NCI-H146 treated with DMSO at 0.1 percent for 48 hours (cell line): ENCODE measurements around the gene KEL.

Experiments used
- DNase-seq: peaks from one replicate; lab custom pipeline; 2025; ENCODE audit not compliant: unreplicated experiment; lab: John Stamatoyannopoulos, UW

The KEL gene

DNA sequence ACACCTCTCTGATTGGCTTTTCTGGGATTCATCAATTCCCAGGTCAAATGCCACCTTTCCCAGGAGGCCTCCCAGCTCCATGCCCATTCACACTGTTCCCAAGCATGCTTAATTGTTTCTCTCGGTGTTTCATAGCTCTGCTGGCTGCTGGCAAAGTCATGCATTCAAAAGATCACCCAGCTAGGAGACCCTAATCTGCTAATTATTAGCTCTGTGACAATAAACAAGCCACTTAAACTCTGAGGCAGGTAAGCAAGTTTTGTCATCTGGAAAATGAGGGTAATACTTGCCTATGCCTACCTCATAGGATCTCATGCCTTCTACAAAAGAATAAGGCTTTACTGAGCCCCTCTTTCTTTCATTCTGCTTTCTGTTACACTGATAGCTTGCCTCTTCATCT, 828 bp upstream of the KEL start:
- no peak for DNase-seq

DNA sequence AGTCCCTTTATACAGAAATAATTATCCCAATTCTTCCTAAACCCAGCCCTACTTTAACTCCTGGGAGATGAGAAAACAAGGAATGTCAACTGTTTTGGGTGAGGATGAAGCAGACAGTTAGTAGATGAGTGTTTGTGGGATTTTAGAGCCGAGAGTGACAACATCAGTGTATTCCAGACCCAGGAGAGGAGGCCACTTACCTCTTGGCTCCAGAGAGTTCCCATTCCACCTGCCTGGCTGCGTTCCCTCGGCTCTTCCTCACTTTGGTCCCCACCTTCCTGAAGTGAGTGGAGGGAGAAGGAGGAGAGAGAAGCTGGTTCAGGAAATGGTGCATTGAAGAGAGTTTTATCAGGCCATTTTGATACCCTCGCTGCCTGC, 579 bp downstream of the KEL start:
- DNase-seq, result no peak

DNA sequence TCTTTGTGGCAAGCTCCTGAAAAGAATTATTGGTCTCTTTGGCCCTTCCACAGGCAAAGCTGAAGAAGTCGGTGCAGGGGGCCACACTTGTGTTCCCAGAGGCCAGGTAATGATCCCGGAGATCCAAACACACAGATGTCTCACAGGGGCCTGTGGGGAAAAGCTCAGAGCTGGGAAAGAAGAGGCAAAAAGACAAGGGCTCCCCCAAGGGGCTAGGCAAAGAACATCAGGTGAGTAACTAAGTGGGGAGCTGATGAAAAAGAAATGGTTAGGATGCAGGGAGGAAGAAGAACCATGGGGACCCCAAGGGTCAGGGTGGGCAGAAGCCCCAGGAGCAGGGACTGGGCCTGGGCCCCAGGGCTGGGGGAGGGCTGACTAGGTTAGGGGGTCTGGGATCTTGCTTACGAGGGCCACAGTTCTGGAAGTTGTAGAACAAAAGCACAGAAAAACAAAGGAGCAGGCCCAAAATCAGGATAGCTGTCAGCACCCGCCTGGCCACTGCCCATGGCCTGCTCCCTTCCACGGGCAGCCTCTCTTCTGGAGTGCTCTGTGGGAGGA, 1.1 kb downstream of the KEL start:
- DNase-seq, result no peak

DNA sequence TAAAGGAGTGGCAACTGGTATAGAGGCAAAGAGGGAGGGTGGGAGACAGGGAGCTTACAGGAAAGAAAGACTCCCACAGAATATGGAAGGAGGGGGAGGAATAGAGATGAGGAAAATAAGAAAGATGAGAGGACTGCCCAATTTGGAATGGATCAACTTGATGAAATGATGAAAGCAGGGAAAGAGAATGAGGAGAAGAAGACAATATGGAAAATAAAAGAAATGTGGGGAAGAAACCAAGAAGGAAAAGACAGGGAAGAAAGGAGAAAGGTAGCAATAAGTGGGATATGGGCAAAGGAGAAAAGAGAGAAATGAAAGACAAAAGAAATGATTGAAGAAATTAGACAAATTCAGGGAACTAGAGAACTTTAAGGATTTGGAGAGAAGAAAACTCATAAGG, 3.0 kb downstream of the KEL start:
- no peak for DNase-seq

DNA sequence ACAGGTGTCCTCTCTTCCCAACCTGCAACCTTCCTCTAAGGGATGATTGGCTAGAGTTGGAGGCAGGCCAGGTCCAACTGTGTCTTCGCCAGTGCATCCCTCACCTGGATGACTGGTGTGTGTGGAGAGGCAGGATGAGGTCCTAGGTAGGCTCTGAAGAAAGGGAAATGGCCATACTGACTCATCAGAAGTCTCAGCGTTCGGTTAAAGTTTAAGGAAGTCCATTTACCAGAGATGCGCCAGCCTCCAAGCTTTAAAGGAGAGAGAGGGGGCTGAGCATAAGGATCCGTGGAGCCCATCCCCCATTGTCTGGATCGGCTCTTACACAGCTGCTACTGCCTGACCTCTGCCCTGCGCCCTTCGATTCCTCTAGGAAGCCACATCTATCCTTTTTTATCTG, 4.4 kb downstream of the KEL start:
- DNase-seq, result no peak

DNA sequence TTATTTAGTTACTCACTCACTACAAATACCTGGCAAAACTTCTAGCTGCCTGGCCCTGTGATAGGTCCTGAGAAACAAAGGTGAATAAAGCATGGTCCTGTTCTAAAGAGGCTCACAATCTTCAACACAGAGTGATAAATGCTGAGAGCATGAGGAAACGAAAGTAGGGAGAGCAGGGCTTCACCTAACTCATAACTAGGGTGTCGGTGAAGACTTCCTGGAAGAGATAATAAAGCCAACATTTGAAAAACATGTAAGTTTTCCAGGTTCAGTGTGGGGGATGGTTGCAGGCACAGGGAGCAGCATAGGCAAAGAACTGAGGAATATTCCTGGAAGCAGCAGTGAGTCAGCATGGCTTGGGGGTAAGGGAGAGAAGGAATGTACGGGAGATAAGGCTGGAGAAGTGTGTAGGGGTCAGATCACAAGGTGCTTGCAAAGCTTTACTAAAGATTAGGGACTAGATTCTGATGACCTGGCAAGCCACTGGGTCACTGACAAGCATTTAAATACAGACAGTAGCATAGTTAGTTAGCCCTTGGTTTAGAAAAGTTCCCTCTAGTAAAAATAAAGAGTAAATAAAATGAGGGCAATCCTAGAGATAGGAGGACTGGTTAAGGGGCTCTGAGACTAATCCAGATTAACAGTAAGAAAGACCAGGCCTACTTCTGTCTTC, 5.1 kb downstream of the KEL start:
- DNase-seq, result no peak

DNA sequence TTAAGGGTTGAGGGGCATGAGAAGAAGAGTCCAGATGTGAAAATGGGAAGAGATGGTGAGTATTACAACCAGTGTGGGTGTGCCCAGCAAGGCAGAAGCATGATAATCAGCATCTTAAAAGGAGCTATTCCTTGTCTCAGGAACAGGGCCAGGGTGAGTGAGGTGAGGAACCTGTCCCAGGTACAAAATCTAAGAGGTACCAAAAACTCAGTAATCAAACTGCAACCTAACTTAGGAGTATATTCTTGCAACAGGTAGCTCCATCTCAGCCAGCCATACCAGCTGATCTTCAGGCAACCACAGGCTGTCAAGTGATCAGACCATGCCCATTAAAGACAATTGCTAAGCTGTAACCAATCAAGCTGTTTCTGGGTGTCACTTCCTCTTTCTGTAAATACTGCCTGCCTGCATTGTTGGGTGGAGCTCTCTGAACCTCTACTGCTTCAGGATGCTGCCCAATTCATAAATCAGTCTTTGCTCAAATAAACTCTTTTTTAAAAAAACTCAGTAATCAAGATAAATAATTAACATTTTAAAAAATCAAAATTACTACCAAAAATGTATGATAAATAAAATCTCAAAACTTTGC, 7.4 kb downstream of the KEL start:
- no peak for DNase-seq

DNA sequence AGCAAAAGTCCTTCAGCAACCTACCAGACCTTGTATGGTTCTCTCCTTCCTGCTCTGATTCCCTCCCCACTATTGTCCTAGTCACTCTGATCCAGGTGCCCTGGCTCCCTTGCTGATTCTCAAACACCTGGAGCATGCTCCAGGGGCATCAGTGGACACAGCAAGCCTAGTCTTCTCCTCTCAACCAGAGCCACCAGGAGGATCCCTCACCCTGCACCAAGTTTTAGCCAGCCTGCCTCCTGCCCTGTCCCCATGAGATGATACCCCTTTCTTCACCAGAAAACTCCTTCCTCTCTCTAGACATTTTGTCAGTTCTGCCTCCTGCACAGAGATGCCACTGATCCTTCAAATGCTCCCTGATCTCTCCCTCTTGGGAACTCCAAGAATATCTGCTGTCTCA, 11.9 kb downstream of the KEL start:
- DNase-seq, result no peak

DNA sequence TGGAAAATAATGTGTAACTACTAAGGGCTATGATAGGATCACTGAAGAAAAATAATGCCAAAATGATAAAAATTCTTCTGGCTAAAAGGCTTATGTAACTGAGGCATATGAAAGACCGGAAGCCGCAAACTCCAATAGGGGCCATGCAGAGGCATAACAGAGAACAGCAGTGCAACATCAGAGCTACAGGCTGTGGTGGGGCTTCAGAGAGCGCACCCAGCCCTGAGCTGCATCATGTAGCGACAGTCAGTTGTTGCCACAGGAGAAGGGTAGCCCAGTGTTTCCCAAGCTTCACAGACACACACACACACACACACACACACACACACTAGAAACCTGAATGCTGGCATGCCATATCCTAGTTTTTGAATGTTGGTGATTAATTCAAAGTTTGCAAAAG, 13.6 kb downstream of the KEL start:
- DNase-seq, result no peak

DNA sequence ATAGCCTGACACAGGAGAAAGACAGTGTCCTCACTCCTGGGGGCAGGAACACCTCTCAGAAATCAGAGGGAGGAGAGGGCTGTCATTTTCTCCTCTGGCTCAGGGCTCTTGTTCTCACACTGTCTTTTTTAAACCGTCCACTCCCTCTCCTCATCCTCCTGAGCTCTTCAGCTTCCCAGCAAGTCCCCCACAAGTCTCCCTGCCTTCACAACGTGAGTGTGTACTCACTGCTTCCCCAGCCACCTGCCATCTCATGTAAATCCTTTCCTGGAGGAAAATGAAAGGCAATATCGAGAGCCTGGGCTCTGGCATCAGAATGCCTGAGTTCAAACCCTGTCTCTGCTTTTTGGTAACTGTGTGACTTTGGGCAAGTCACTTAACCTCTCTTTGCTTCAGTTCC, 17.2 kb downstream of the KEL start:
- no peak for DNase-seq

DNA sequence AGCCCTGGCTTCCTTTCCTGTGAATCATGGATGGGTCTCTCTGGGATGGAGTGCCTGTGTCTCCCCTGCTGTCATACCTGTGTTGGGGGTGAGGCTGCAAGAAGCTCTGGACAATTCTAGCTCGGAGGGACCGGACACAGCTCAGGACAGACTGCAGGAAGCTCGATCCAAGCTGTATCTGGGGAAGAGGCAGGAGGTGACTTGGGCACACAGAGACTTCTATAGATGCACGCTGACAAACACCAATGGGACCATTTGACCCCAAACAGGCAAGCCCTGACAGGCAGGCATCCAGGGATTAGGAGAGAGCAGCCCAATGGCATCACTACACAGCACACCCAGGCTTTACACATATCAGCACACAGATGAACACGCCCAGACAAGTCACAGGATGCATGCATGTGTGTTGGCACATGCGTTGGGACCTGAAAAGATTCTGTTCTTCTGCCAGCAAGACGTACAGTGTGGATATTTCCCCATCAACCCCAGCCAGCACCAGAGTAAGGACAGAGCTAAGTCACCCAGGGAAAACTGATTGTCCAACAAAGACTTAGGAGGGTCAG, 18.4 kb downstream of the KEL start:
- no peak for DNase-seq

DNA sequence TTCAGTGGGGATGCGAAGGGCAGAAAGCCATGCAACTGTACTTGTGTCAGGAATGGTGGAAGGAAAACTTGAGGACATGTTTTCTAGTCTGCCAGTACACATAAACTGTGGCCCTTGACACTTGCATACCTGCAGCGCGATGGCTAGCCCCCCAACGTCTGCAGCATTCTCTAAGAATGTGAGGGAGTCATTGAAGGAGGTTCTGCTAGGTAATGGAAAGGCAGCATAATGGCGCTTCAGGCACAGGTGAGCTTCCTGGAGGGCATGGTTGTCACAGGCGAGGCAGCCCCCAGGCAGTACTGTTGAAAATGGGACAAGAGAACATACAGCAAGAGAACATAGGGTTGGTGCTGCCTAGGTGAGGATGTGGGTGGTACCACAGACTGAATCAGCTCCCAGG, 19.4 kb downstream of the KEL start:
- DNase-seq, result no peak

DNA sequence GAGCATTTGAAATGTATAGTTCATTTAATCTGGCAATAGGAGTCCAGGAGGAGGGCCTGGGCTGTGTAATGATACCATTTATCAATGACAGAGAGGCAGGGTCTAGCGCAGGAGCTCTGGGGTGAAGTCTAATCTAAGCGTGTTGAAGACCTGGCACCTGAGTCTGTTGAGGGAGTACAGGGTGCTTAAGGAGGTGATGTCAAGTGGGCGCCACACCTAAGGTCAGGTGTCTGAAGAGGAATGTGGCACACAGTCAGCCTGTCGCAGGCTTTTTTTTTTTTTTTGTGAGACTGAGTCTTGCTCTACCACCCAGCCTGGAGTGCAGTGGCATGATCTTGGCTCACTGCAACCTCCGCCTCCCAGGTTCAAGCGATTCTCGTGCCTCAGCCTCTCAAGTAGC, 20.6 kb downstream of the KEL start:
- no peak for DNase-seq

DNA sequence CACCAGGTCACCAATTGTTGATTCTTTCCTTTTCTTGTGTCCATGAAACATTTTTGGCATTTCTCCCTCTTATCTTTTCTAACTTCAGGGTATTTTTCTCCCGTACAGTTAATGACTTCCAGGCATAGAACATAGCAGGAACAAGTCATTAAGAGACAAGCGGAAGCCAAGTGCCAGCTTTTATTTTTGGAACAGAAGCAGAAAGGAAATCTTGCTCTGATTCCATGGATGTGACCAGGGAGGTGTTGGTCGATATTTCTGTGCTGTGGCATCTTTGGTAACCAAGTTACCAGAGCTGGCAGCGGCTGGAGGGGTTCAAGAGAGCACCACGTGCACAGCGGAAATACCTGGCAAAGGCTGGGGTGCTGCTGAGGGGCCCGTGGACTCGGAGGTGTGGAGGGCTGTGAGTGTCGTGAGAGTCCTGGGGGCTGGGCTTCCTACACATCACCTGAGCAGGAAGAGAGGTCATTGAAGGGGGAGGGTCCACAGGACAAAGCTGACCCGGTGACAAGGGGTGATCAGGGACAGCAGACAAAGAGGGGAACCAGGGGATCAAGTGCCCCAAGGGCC, 21.1 kb downstream of the KEL start:
- DNase-seq, result no peak

DNA sequence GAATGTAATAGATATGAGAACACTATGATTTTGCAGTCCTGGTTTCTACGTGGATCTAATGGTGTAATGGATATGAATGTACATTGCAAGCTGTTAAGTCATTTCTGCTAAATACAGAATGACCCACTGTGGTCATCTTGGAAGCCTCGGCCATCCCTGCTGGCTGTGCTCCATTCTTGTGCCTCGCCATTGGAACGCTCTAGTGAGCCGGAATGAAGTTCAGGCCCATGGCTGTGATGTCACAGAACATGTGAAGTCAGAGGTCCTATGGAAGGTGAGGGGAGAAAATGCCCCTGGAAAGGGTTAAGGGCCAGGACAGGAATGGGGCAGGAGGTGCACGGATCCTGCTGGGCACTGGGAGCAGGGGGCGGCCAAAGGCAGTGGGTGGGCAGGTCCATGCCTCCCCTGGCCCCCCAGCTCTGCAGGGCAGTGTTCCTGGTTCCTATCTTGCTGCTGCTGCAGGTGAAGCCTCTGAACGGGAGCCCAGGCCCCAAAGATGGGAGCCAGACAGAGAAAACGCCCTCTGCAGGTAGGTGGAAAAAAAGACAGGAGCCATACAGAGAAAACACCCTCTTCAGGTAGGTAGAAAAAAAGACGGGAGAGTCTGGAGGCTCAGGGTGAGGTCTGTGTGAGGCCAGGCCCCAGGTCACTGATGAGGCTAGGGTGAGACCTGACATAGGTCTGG, 22.8 kb downstream of the KEL start, which contains the start of gene LLCFC1:
Gene LLCFC1 (plus strand): TSS at position 259 of the 685 bp plus-strand sequence. CDS start 138 bp downstream, at position 397.
- no peak for DNase-seq

DNA sequence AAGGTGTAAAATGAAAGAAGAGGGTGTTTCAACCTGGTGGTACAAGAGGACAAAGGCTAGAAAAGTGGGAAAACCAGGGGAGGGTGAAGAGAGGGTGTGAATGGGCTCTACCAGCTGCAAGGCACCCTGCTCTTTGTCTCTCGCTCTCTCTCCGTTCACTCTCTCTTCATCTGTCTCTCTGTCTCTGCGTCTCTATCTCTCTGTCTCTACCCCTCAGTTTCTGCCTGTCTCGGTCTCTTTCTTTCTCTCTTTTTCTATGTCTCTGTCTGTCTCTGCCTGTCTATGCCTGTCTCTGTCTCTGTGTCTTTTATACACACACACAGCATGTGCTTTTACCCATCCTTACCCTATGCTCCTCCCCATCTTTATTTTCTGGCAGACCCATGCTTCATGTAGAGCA, 23.6 kb downstream of the KEL start:
- DNase-seq, result no peak

DNA sequence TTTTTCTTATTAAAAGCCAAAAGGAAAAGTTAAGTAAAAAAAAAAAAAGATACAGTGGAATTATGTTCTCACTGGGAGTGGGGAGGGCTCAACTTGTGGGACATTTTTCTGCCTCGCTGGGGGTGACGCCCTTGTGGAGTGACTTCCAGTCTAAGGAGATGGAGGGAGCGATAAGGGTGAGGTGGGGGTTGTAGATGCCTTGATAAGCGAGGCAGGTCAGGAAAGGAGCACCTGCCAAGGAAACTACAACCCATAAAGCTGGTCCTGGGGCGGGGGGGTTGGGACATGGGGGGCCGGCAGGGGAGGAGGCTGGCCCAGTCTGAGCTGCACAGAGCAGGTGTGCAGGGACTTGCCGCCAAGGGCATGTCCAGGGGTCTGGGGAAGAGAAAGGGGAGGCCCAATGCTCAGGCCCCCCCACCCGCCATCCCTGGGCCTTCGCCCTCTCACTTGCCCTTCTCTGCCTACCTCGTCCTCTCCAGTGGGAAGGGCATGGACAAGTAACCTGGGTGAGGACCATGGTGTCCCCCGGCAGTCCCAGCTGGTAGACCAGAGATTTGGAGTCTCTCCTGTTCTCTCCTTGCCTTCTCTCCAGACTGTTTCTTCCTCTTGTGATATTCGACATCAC, 26.1 kb downstream of the KEL start:
- DNase-seq, result no peak

DNA sequence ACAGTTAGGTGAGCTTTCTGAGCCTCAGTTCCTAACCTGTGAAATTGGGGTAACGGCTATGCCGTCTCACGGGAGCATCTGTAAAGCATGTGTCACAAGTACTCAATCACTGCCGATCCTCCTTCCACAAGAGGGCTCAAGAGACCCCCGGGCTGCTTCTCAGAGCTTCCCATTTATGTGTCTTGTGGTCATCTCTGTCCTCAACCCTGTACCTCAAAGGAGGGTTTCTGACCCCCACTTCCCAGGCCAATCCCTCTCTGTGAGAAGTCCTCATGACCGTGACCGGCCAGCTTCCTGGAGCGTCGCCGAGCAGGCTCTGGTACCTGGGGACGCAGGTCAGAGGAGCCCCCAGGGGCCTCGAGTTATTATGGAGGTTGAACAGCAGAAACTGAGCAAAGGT, 28.1 kb downstream of the KEL start:
- no peak for DNase-seq

DNA sequence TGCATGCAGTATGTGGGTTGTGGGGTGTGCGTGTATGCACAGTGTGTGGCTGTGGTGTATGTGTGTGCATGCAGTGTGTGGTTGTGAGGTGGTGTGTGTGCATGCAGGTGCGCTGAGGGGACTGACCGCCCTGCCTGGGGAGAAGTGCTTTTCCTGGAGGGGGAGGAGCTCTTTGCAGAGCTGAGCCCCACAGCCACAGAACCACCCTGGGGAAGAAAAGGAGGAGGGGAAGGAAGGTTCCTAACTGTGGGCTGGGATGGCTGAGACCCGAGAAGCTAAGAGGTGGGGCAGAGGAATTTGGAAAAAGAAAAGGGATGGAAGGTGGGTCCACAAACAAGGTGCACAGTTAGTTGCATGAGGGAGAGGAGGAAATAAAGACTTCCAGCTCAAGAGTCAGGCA, 28.5 kb downstream of the KEL start, which contains the start of gene TRPV5:
Gene TRPV5 (minus strand): TSS at position 123 of the 400 bp plus-strand sequence. CDS start 287 bp downstream, outside the sequence.
- no peak for DNase-seq

DNA sequence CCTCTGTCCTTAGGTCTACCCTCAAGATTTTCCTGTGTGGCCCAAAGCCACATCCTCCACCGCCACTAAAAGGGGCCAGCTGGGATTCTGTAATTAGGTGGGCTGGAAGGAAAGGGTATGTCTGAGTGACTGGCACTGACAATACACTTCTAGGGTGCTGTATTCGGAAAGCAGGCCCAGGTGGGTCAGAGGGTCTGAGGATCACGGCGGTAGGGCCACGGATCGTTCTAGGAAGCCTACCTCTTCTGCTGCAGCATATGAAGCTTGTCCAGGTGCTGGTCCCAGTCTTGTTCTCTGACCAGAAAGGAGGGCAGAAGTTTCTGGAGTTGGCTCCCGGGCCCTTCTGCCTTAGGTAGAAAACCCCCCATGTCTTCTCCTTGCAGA, 29.1 kb downstream of the KEL start:
- no peak for DNase-seq
